Stomach (tissue), 8 donors: ENCODE data around the gene ZNF433. TPM values are rescaled to one million over a fixed set of nuclear protein-coding genes. Genes with fewer than 3 reads are reported as not detected.

ENCODE experiments used
- polyA plus RNA-seq, 3 donors: library from polyadenylated mRNA; stranded (reverse); fragments of 200-250 nt; gene quantifications; one replicate each; pipeline ENCODE4 v1.2.3, GENCODE V29; 2013
- small RNA-seq, 4 donors: library from RNA; depleted of rRNA; stranded (forward); fragments of <200 nt; gene quantifications; one replicate each; pipeline ENCODE3, GENCODE V24; 2016
- total RNA-seq, 5 donors: library from RNA; depleted of rRNA; stranded (reverse); fragments of >200 nt; gene quantifications; one replicate each; pipeline versions ENCODE4 v1.1.0 to v1.2.3, GENCODE V29; 2014 to 2016
- donor health status: healthy with polysubstance abuse.
- donor health status: Bipolar disorder and iron deficiency.
- donor health status: healthy.

The ZNF433 gene
- total and polyA plus RNA-seq, 8 donors: 1.2 to 19.0 (median 5.8) TPM; not detected in 1

Small RNAs within 50 kb of the gene (small RNA-seq; reads per million reads assigned to genes)
- gene RNA5SP464: 0 reads per million in 4 donors
- 0 to 0.59 (median 0) reads per million in 4 donors for gene RNA5SP465
- gene RNA5SP466: 0 reads per million in 4 donors

Other genes starting within 250 kb of the ZNF433 start
- 10 to 100 TPM in 1 of 5 donors, 1 to 10 TPM in 2, not detected in 2; 3.1 to 21.4 (median 4.0) TPM for gene ZNF491, start 237.2 kb downstream of the ZNF433 start, total RNA-seq
- gene ZNF491, start 237.2 kb downstream of the ZNF433 start, polyA plus RNA-seq: 1 to 10 TPM in 1 of 3 donors, under 1 TPM in 2; 0.63 to 1.1 (median 0.92) TPM
- gene ZNF440, start 221.4 kb downstream of the ZNF433 start, total RNA-seq: 100 to 1,000 TPM in 1 of 5 donors, 10 to 100 TPM in 4; 10.7 to 106 (median 23.9) TPM
- 1 to 10 TPM; 3.7 to 5.7 (median 4.9) TPM for gene ZNF440, start 221.4 kb downstream of the ZNF433 start, polyA plus RNA-seq
- gene ZNF439, start 187.0 kb downstream of the ZNF433 start, total RNA-seq: 10 to 100 TPM in 3 of 5 donors, 1 to 10 TPM in 1, under 1 TPM in 1; 0.58 to 17.0 (median 13.4) TPM
- 1 to 10 TPM; 2.4 to 3.6 (median 3.1) TPM for gene ZNF439, start 187.0 kb downstream of the ZNF433 start, polyA plus RNA-seq
- 10 to 100 TPM; 18.0 to 51.8 (median 21.7) TPM for gene ZNF69, start 147.9 kb downstream of the ZNF433 start, total RNA-seq
- 10 to 100 TPM in 1 of 3 donors, 1 to 10 TPM in 2; 5.1 to 11.7 (median 6.0) TPM for gene ZNF69, start 147.9 kb downstream of the ZNF433 start, polyA plus RNA-seq
- 10 to 100 TPM in 4 of 5 donors, 1 to 10 TPM in 1; 8.8 to 25.3 (median 16.5) TPM for gene ZNF700, start 110.6 kb downstream of the ZNF433 start, total RNA-seq
- 10 to 100 TPM in 1 of 3 donors, 1 to 10 TPM in 2; 3.5 to 15.4 (median 5.2) TPM for gene ZNF700, start 110.6 kb downstream of the ZNF433 start, polyA plus RNA-seq
- gene ZNF763, start 70.6 kb downstream of the ZNF433 start, total RNA-seq: 1 to 10 TPM in 4 of 5 donors, not detected in 1; 2.2 to 5.7 (median 3.3) TPM
- gene ZNF763, start 70.6 kb downstream of the ZNF433 start, polyA plus RNA-seq: 1 to 10 TPM; 1.3 to 5.0 (median 3.4) TPM
- gene ZNF878, start 17.3 kb upstream of the ZNF433 start, total RNA-seq: 1 to 10 TPM in 1 of 5 donors, under 1 TPM in 1, not detected in 3; 0.55 to 4.9 TPM
- under 1 TPM in 2 of 3 donors, not detected in 1; 0.18 to 0.31 TPM for gene ZNF878, start 17.3 kb upstream of the ZNF433 start, polyA plus RNA-seq
- gene ZNF844, start 29.1 kb upstream of the ZNF433 start, total RNA-seq: 10 to 100 TPM in 3 of 5 donors, 1 to 10 TPM in 2; 1.2 to 16.1 (median 11.2) TPM
- gene ZNF844, start 29.1 kb upstream of the ZNF433 start, polyA plus RNA-seq: 1 to 10 TPM; 2.1 to 2.5 (median 2.3) TPM
- gene ZNF20, start 104.7 kb upstream of the ZNF433 start, total RNA-seq: 1 to 10 TPM in 4 of 5 donors, not detected in 1; 1.3 to 5.0 (median 2.2) TPM
- 1 to 10 TPM; 2.6 to 2.9 (median 2.9) TPM for gene ZNF20, start 104.7 kb upstream of the ZNF433 start, polyA plus RNA-seq
- 1 to 10 TPM in 3 of 5 donors, not detected in 2; 6.7 to 10.0 (median 8.1) TPM for gene ZNF625, start 121.1 kb upstream of the ZNF433 start, total RNA-seq
- gene ZNF625, start 121.1 kb upstream of the ZNF433 start, polyA plus RNA-seq: 1 to 10 TPM in 1 of 3 donors, under 1 TPM in 2; 0.60 to 1.8 (median 0.81) TPM
- gene ZNF136, start 127.4 kb upstream of the ZNF433 start, total RNA-seq: 10 to 100 TPM in 2 of 5 donors, 1 to 10 TPM in 2, under 1 TPM in 1; 0.58 to 25.1 (median 7.0) TPM
- gene ZNF136, start 127.4 kb upstream of the ZNF433 start, polyA plus RNA-seq: 1 to 10 TPM; 2.9 to 3.5 (median 3.4) TPM